NCI-H1417 treated with DMSO at 0.1 percent for 48 hours (cell line): ENCODE measurements around the gene BECN2.

Source experiments
- DNase-seq: peaks from one replicate; lab custom pipeline; 2025; lab: John Stamatoyannopoulos, UW

Gene BECN2

GRCh38 chr1:241957692-241958494 is at the start of gene BECN2:
BECN2 (plus strand) TSS chr1:241957767; CDS start chr1:241957767, 0 bp downstream.
- DNase-seq: peak; percentile 36

GRCh38 chr1:241916196-241916595 is 41.4 kb upstream of the BECN2 start:
- no peak for DNase-seq

- no peak for DNase-seq
Measured at GRCh38 chr1:241917487-241917886, 40.1 kb upstream of the BECN2 start.

GRCh38 chr1:241918879-241919278 is 38.7 kb upstream of the BECN2 start:
- DNase-seq: no peak

GRCh38 chr1:241924080-241924808 is 33.3 kb upstream of the BECN2 start:
- DNase-seq: no peak

GRCh38 chr1:241926141-241926540 is 31.4 kb upstream of the BECN2 start:
- no peak for DNase-seq

GRCh38 chr1:241927321-241927720 is 30.2 kb upstream of the BECN2 start:
- no peak for DNase-seq

- DNase-seq: no peak
Measured at GRCh38 chr1:241932845-241933244, 24.7 kb upstream of the BECN2 start.

GRCh38 chr1:241934201-241934848 is 23.2 kb upstream of the BECN2 start:
- DNase-seq: no peak

GRCh38 chr1:241934866-241935265 is 22.7 kb upstream of the BECN2 start:
- no peak for DNase-seq

- DNase-seq: no peak
Measured at GRCh38 chr1:241939798-241940197, 17.8 kb upstream of the BECN2 start.

GRCh38 chr1:241942738-241943137 is 14.8 kb upstream of the BECN2 start:
- DNase-seq: no peak

GRCh38 chr1:241944300-241944699 is 13.3 kb upstream of the BECN2 start:
- DNase-seq: no peak

- DNase-seq: no peak
Measured at GRCh38 chr1:241947354-241947753, 10.2 kb upstream of the BECN2 start.

- no peak for DNase-seq
Measured at GRCh38 chr1:241950390-241950789, 7.2 kb upstream of the BECN2 start.

- DNase-seq: no peak
Measured at GRCh38 chr1:241962153-241962552, 4.6 kb downstream of the BECN2 start.

GRCh38 chr1:241963722-241964121 is 6.2 kb downstream of the BECN2 start:
- no peak for DNase-seq

GRCh38 chr1:241964550-241965282 is 7.1 kb downstream of the BECN2 start:
- no peak for DNase-seq

GRCh38 chr1:241968611-241969010 is 11.0 kb downstream of the BECN2 start:
- no peak for DNase-seq

- no peak for DNase-seq
Measured at GRCh38 chr1:241972703-241973369, 15.3 kb downstream of the BECN2 start.

- DNase-seq: no peak
Measured at GRCh38 chr1:241976229-241976628, 18.7 kb downstream of the BECN2 start.

- no peak for DNase-seq
Measured at GRCh38 chr1:241979071-241979470, 21.5 kb downstream of the BECN2 start.
